ENCODE data around the gene ATXN7.

The ATXN7 gene

GRCh38 chr3:63895422-63896189, 31.9 kb downstream of the ATXN7 start:
- TF ChIP-seq CTCF (conservative IDR thresholded peaks at IDR 0.05) (no peak), ZFX (IDR thresholded peaks at IDR 0.05) (no peak)
- H3K27ac ChIP-seq, result no peak overlapping the region

DNA sequence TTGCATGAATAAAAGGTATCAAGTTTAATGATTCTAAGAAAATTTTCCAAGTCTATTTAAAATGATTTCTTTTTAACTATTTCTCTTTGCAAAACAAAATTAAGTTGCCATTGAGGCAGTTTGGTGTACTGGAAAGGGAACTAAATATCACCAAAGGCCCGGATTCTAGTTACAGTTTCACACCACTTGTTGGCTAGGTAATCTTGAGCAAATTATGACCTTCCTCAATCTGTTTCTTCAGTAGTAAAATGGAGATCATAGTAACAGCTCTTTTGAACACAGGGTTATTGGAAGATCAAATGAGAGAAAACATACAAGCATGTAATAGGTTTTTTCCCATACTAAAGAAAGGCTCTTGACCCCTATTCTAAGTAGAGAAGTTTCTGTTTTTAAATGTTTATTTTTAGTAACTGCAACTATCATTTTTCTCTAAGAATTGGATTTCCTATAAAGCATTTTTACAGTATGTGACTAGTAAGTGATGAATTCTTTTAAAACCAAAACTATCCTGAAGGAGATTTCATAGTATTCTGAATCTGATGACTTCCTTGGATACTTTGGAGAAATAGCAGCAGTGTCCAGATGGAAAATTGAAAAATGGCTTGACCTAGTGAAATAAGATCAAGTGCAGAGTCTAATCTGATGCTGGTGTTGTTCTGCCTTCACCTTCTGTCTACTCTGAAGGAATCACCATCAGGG, 32.8 kb downstream of the ATXN7 start:
- no peak overlapping the region for H3K27ac ChIP-seq
- TF ChIP-seq ZFX (IDR thresholded peaks at IDR 0.05), result no peak
- TF ChIP-seq CTCF (conservative IDR thresholded peaks at IDR 0.05), result no peak

DNA sequence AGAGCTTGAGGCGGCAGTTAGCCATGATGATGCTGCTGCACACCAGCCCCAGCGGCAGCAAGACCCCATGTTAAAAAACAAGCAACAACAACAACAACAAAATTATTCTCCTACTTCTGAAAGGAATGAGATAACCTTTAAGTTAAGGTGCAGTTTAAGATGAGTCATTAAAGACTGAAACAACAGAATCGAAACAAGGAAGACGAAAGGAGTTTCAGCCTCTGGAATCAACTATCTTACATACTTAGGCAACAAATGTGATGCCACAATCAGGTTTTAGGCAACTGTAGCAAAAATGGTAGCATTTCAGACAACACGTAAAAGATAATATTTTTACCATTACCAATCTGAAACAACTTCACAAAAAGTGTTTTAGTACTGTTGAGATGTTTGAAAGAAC, 36.3 kb downstream of the ATXN7 start:
- no peak overlapping the region for H3K27ac ChIP-seq
- TF ChIP-seq ZFX (IDR thresholded peaks at IDR 0.05) (no peak), CTCF (conservative IDR thresholded peaks at IDR 0.05) (no peak)

- H3K27ac ChIP-seq, result no peak overlapping the region
- TF ChIP-seq CTCF (conservative IDR thresholded peaks at IDR 0.05) (no peak), ZFX (IDR thresholded peaks at IDR 0.05) (no peak)
These were observed 36.8 kb downstream of the ATXN7 start for GRCh38 chr3:63900459-63900858.

DNA sequence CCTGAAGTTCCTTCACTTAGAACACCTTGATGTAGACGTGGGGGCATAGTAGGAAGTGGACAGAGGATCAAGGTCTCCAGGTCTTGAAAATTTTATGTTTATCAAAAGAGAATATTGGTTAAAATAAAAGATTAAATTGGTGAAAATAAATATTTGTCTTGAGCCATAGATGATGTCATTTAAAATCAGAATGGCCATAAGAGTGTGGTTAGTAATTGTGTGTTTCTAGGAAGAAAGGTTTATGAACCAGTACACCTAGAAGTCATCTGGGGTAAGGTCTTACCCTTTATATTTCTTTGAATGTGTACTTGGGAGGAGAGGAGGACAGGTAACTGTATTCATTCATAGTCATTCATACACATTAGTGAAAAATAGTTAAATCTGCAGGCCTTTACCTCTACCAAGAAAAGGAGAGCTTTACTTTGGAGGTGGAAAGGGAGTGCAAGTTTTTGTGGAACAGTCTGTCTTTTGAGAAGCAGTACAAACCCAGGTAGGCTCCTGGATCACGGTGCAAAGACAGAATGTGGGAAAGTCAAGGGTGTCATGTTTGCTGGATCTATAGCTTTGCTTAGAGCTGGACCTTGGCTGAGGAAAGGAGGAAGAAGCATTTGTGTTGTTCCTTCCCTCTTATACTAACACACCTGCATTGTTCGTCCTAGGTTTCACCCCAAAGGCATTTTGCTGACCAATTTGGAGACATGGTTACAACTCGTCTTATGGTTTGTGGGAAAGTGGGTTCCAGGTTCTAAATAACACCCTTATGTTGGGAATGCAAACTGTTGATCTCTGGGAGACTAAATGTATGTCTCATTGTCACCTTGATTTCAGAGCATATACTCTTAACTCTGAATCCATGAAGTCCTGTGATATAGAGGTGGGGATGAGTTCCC, 42.3 kb downstream of the ATXN7 start:
- no peak for TF ChIP-seq CTCF (conservative IDR thresholded peaks at IDR 0.05)
- TF ChIP-seq ZFX (IDR thresholded peaks at IDR 0.05), result no peak
- H3K27ac ChIP-seq, result no peak overlapping the region

DNA sequence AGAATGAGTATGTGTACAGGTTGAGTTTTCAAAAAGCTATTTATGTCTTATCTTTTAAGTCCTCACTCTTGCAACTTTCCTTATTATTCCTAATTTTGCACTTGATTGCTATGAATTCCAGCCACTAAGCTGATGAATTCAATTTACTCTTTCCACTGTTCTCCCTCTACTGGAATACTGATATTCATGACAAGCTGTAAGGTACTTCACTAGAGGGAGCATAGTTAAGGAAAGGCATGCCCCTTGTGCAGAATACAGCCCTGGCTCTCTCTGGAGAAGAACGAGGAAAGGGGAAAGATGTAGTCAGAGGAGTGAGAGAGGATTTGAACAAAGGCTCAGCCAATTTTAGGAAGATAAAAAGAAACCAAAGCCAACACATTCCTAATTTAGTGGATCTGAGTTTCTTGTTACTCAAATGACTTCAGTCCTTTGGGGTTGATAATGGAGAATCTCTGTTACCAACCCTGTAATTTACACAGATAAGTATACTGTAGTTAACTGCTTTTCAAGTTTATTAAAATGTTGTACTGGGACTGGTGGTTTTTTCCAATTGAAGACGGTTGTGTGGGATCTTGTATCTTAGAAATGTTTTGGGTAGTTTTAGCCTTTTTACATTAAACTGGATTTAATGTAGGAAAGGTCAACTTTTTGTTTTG, 44.5 kb downstream of the ATXN7 start:
- no peak overlapping the region for H3K27ac ChIP-seq

More for the DNA sequence above, 44.5 kb downstream of the ATXN7 start:
- no peak for TF ChIP-seq CTCF (conservative IDR thresholded peaks at IDR 0.05)
- no peak for TF ChIP-seq ZFX (IDR thresholded peaks at IDR 0.05)
